Purkinje cell (primary cell): ENCODE results near the gene TMEM120A. TPM values are rescaled to one million over a fixed set of nuclear protein-coding genes. Genes with fewer than 3 reads are reported as not detected.

Experiments used
- polyA plus RNA-seq: library from polyadenylated mRNA; unstranded; fragments of >200 nt; fragmentation: Nextera tagmentation; gene quantifications from 2 replicates; pipeline ENCODE4 v1.2.1, GENCODE V29; 2014

Gene TMEM120A
- polyA plus RNA-seq: 14.4 and 22.6 TPM in 2 replicates

GRCh38 chr7:75994388-75995051 is at the start of gene TMEM120A:
Gene TMEM120A, minus strand, starts transcription at chr7:75994595. Its CDS starts 25 bp downstream, at chr7:75994570.

Other genes with a start within 250 kb of the TMEM120A start
- 2.1 TPM in 1 of 2 replicates, not detected in the other for gene CCL26, start 222.4 kb downstream of the TMEM120A start, polyA plus RNA-seq
- not detected in 2 replicates for gene CCL24, start 180.8 kb downstream of the TMEM120A start, polyA plus RNA-seq
- gene RHBDD2, start 115.6 kb downstream of the TMEM120A start, polyA plus RNA-seq: 174 and 209 TPM in 2 replicates
- 16.8 and 31.9 TPM in 2 replicates for gene POR, start 79.4 kb downstream of the TMEM120A start, polyA plus RNA-seq
- 19.5 and 30.5 TPM in 2 replicates for gene STYXL1, start 53.4 kb upstream of the TMEM120A start, polyA plus RNA-seq
- gene MDH2, start 53.5 kb upstream of the TMEM120A start, polyA plus RNA-seq: 94.4 and 113 TPM in 2 replicates
- 4.1 and 7.0 TPM in 2 replicates for gene SRRM3, start 207.3 kb upstream of the TMEM120A start, polyA plus RNA-seq